NOMO-1 treated with DMSO at 0.1 percent for 48 hours (cell line): ENCODE results near the gene KRT71.
"Not testable (repeated sequence)": the region's sequence is repeated elsewhere in the genome, so short reads cannot be mapped to it uniquely, and the experiment has no call there.

Experiments used
- DNase-seq: peaks from one replicate; lab custom pipeline; 2025; ENCODE audit not compliant: unreplicated experiment; lab: John Stamatoyannopoulos, UW

Gene KRT71

DNA sequence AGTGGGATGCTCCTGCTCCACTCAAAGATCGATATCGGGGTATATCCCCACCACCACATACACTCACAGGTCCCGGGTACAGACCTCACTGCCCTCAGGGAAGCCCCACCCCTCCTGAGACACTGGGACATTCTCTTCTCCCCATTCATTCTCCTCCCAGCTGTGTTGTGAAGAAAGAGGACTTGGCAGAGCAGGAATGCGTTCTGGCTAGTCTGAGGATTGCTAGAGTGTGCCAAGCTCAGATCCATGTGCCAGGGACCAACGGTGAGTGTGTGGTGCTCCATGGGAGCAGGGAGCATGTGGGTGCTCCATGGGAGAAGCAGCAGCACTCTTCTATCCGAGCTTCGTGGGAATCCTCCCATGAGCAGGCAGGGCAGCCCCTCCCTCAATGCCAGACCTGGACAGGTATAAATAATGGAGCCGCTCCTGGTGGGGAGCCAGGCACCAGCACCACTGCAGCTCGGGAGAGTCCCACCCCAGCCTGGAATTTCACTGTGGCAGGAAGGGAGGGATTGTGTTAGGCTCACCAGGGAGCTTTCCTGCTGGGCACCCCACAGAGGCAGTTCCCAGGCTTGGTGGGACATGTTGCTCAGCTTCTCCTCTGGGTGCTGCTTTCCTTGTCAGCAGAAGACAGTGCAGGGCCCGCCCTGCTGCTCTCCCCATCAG lies 30.5 kb downstream of the KRT71 start:
- no peak for DNase-seq

DNA sequence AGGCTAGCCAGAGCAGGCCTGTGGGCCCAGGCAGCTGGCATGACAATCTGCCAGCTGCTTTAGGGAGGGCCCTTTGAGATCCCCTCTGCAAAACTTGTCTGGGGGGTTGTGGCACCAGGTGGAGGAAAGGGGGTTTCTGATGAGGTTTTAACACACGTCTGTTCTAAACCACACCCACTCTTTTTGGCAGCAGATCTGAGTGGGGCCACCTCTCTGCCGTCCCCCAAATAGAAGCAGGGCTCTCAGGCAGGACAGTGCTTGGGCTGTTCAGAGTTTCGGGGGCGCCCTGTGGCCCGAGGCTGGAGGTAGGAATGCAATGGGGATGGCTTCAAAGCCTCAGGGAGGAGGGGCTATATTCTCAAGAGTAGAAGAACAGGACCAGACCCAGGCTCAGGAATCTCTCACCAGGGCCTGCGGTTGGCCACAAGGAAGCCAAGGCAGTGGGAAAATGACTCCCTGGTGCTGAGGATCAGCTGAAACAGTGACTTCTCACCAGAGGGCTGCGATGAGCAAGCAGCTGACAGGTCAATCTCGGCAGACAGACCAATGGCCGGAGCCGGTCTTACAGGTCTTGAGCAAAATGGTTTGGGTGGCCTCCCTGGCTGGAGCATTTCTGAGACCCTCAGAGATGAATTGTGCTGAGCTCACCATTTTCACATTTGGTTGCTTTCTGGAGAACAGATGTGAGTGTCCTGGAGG lies 31.2 kb downstream of the KRT71 start:
- no peak for DNase-seq

DNA sequence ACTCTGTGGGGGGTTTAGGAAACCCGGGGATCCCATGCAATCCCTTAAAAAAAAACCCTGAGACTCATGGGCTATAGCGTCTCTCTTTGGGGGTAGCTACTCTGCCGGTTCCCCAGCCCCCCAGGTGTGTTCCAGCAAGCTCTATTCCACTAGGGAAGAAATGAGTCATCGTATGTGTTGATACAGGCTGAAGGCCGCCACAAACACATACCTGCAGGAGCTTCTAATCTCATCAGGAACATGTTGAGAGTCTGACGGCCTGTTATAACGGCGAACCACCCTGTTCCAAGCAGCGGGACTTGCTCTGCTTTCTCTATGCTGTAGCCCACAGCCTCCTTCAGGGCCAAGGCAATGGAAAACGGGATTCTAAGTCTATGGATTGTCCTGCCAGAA lies 31.8 kb downstream of the KRT71 start:
- DNase-seq, result no peak

DNA sequence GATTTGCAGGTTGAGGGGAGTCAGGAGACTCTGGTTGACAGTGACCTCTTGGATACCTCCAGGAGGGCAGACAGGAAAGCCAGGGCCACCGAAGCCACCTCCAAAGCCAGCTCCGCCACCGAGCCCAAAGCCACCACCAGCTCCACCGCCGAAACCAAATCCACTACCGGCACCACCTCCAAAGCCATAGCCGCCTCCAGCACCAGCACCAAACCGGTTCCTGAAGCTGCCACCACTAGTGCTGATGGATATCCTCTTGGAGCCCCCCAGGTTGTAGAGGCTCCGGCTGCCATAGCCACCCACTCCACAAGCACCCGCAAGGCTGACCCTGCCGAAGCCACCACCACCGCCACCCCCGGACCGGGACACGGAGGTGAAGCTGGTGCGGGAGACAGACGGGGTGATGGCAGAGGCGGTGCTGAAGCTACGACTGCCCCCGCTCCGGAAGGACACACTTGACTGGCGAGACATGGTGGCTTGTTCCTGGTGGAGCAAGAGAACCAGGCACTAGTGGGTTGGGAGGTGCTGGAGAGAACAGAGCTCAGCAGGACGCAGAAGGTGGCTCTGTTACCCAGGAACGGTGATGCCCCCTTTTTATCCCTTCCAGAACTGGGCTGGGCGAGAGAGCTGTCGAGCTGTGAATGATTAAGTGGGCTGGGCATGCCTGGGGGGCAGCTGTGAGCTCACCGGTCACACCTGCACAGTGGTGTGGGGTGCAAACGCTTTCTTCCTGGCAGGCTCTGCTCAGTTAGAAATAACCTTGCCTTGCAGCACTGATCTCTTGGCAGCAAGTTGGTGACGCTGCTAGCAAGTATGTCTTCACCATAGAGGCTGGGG lies 32.9 kb downstream of the KRT71 start, which contains the start of gene KRT5:
Gene KRT5, minus strand, starts transcription at position 569 of the 837 bp plus-strand sequence. Its CDS starts 98 bp downstream, at position 471.
- DNase-seq, result no peak

DNA sequence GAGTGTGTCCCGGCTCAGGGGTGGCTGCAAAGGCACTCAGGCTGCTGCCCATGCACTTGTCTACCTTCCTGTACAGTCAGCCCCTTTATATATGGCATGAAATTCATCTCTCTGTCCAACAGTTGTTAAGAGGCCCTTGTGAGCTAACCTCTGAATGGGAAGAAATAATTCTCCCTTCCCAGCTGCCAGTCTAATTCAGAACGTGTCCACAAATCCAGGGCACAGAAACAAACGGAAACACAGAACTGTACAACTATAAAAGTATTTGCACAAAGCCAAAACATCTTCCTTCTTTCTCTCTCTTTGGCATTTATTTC lies 33.6 kb downstream of the KRT71 start:
- DNase-seq, result no peak

DNA sequence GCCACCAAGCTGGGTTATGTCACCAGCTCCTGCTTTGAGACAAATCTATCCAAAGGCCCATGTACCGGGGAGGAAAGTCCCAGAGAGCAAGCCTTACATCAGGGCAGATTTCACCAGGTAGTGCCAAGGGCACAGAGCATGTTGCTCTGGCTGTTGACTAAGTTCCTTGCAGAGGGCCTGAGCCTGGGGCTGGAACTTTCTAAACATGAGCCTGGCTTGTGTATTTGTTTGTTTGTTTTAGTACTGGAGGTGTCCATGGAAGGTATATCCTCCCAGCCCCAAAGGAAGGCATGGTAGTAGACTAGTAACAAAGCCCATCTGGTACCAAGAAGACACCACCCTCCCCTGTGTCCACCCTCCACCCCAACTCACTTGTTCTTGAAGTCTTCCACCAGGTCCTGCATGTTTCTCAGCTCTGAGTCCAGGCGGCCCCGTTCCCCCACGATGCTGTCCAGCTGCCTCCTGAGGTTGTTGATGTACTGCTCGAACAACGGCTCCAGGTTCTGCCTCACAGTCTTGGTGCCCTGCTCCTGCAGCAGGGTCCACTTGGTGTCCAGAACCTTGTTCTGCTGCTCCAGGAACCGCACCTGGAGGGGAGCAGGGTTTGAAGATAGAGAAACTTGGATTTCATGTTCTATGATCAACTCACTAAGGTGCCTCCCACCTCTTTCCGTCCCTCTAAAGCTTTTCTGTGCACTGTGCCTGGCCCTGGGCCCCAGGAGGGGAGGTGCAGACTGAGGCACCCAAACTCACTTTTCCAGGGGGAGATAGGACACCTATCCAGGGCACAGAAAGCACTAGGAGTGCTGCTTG lies 34.2 kb downstream of the KRT71 start:
- no peak for DNase-seq

DNA sequence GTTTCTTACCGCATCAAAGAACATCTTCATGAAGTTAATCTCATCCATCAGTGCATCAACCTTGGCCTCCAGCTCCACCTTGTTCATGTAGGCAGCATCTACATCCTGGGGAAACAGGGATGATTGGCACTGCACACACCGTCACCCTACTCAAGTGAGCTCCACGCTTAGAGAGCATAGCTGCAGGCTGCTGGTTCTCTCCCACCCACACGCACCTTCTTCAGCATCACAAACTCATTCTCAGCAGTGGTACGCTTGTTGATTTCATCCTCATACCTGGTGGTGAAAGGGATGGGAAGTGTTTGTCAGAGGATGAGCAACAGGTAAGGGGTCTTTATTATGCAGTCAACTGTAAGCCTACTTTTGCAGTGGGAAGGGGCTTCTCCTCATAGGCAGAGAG lies 35.1 kb downstream of the KRT71 start:
- no peak for DNase-seq

DNA sequence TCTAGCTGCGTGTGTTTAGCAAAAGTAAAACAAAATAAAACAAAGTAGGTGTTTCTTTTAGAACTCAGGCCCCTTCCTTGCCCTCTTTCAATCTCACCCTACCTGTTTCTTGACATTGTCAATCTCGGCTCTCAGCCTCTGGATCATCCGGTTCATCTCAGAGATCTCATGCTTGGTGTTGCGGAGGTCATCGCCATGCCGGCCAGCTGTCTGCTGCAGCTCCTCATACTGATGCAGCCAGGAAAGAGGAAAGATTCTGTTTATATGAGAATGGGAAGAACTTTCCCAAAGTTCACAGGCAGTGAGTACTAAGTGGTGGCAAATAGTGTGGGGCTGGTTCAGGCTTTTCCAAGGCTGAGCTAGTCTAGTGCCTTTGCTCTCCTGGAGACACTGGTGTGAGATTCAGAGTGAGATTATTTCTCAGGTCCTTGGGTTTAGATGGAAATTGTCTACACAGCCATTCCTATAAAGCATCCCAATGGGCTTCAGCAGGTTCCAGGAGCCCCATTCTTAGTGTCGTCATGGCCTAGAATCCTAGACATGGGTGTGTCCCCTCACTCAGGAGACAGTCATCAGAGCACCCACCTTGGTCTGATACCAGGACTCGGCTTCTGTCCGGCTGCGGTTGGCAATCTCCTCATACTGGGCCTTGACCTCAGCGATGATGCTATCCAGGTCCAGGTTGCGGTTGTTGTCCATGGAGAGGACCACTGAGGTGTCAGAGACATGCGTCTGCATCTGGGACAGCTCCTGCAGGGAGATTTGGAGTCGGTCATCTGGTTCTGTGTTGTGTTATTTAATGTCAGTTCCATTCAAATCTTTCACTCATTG lies 35.7 kb downstream of the KRT71 start:
- DNase-seq, result no peak

DNA sequence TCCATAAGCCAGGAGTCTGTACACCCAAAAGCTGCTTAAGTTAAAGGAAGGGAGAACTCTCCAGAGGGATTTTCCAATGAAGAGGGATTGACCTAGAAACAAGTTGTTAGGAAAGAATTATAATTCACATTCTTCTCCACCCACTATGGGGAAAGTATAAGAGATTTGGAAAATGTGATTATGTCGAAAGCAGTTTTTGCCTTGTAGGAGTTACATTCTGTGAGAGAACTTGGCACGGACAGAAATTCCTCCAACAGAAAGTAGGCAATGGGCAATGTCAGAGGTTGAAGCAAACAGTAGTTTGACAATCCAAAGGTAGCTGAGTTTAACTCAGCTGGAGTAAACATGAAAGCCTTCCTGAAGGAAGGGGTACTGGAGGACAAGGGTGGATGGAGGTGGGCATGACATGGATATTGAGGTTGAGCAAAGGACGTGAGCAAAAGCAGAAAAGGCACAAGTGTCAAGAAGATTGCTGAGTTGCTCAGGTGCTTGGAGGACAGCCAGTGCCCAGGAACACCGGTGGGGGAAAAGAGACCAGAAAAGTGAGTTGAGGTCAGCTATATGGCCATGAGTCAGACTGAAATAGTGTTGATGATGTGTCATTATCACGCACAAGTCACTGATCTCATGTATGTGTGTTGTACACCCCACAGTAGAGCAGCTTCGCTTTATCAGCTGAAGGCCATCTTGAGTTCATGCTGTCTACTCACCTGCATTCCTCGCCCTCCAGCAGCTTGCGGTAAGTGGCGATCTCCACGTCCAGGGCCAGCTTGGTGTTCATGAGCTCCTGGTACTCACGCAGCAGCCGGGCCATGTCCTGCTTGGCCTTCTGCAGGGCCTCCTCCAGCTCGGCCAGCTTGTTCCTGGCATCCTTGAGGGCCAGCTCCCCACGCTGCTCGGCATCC lies 36.8 kb downstream of the KRT71 start:
- no peak for DNase-seq

DNA sequence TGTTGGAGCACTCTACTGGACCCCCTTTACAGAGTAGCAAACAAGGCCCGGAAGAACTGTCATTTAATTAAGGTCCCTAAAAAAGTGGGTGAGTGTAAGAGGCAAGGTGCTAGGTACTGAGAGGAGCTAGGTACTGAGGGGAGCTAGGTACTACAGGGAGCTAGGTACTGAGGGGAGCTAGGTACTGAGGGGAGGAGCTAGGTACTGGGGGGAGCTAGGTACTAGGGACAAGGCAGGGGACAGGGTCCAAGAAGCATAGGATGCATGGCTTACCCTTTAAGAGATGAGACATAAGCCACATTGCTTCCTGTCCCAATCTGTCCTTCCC lies 37.7 kb downstream of the KRT71 start:
- DNase-seq, result no peak

DNA sequence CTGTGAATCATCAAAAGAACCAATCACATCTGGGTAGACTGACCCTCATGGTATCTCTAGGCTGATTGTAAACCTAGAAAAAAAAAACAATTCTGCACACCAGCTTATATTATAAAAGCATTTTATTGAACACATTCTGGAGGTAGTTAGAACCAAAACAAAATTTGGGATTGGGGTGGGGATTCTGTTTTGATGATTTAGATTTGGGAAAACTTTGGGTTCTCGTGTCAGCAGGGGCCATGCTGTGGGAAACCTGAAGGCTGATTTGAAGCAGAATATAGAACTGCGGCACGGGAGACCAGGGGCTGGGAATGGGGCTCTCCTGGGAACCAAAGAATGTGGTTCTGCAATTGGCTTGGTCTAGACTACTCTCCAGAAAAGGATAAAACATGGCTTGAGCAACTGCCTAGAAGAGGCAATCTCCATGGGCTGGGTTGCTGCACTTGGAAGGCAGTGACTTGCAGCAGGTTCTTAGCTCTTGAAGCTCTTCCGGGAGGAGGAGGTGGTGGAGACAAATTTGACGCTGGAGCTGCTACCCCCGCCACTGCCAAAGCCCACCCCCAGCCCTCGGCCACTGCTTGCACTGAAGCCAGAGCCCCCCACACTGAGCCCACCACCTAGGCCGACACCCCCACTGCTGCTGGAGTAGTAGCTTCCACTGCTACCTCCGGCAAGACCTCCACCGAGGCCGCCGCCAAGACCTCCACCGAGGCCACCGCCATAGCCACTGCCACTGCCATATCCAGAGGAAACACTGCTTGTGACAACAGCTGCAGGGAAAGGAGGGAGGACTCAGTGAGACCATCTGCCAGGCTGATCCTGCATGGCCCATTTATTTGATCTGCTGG lies 38.2 kb downstream of the KRT71 start:
- no peak for DNase-seq

DNA sequence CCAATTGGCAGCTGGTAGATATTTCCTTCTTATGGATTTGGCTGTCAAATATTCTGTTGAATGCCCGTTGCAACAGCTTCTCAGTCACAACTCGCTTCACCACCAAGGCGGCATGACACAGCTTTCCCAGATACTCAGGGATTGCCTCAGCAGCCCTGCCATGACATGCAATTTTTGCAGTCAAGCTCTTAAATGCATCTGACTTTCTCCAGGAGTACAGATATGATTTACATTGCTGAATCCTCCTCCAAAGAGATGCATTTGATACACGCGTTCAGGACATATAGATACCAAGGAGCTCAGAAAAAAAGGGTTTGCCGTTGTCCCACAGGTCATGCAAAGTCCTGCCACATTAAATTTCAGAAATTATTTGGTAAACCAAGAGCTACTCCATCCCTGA lies 39.2 kb downstream of the KRT71 start:
- no peak for DNase-seq

DNA sequence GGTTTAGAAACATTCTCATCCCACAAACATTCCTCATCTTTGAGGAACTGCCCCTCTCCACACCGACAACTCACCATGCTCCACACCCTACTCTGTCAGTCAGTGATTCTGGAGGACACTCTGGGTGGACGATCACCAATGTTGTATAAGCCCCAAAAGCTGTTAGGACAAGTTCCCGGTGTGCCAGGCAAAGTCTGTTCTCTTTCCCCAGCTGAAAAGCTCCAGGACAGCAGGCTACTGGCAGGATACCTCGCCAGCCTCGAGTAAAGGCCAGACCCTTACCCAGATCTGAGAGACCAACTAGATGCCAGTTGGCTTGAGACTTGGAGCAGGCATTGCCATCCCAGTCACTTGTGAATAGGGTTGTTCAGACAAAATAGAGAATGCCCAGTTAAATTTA lies 44.7 kb downstream of the KRT71 start:
- DNase-seq, result no peak

DNA sequence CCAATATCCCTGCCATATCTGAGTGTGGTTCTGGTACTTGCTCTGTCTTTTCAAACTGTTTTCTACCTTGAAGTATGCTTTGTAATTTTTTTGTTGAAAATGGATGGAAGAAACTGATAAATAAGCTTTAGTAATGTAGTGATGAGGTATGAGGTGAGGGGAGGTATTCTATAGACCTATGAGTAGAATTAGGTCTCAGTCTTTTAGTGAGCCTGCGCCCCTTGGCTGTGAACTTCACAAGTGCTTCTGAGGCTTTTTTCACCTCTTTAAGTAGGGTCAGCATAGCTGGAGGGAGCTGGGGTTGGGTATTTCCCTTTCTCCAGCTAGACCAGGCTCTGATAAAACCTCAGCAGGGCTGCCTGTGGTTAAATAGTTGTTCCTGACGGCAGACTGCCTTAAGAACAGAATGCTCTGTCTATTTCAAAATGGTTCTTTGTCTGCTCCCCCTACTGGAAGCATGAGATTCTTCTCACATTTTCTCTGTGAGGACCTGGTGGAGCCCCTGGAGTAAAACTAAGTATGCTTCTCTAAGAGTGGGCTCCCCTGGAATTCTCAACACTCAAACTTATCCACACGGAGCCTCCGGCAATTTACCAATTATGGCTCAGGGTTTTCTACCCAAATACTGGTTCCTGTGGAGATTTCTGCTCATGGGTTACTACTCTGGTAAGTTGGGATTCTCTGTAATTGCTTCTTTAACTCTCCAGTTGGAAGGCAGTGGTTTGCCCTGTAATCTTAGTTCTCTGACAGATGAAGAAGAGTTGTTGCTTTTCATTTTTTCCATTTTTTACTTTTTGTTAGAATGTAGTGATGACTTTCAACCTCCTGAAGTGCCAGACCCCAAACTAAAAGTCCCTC lies 45.9 kb downstream of the KRT71 start:
- DNase-seq, result no peak

DNA sequence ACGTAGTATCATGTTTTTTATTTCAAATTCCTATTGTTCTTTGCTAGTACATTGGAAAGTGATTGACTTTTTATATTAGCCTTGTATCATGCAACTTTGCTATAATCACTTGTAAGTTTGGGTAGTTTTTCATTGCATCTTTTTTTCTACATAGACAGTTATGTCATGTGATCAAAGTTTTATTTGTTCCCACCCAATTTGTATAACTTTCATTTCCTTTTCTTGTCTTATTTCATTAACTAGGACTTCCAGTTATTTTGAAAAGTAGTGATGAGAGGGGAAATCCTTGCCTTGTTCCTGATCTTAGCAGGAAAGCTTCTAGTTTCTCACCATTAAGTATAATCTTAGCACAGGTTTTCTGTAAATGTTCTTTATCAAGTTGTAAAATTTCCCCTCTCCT lies 50.1 kb downstream of the KRT71 start:
- DNase-seq, result no peak

DNA sequence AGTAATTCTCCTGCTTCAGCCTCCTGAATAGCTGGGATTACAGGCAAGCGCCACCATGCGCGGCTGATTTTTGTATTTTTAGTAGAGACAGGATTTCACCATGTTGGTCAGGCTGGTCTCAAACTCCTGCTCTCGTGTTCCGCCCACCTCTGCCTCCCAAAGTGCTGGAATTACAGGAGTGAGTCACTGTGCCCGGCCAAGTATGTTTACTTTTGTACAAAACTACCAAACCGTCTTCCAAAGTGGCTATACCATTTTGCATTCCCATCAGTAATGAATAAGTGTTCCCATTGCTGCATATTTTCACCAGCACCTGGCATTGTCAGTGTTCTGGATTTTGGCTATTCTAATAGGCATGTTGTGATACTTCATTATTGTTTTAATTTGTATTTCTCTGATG lies 51.5 kb downstream of the KRT71 start:
- DNase-seq, result no peak

DNA sequence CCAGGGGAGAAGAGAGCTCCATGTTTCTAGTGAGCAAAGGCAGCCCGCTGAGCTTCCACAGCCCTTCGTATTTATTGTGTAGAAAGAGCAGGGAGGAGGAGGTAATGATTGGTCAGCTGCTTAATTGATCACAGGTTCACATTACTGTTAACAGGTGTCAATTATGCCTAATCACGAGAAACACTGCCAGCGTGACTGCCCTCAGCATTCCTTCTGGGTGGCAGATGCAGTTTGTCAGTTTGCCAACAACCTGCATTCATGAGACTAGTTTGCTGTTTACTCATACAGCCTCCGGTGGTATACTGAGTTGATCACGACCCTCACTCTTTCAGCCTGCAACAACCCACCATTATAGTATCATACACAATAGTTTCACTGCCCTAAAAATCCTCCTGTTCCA lies 52.4 kb downstream of the KRT71 start:
- DNase-seq, result not testable (repeated sequence)
